Measurements from ENCODE around the gene KMT5C. TPM values are rescaled to one million over a fixed set of nuclear protein-coding genes. Genes with fewer than 3 reads are reported as not detected.

KMT5C gene
- total RNA-seq, 4 donors from 2014 or later = 12.4 to 65.6 (median 15.9) TPM

- H3K27me3 ChIP-seq = peaks cover 17 to 20% of the 10 kb centered on the region in 2 donors
- no peaks in the 10 kb centered on the region for H3K36me3 ChIP-seq
- no peak overlapping the region for H3K4me3 ChIP-seq
- no peaks in the 10 kb centered on the region for H3K9me3 ChIP-seq
- H3K27ac ChIP-seq = no peak overlapping the region
- no peak for DNase-seq
- H3K4me1 ChIP-seq = peaks cover 0 to 14% of the 10 kb centered on the region in 2 donors
- intact Hi-C loops (cut with DNase I; ENCODE audit: low total_unique reads) = no loop called here
- TF ChIP-seq, protein P1, sequence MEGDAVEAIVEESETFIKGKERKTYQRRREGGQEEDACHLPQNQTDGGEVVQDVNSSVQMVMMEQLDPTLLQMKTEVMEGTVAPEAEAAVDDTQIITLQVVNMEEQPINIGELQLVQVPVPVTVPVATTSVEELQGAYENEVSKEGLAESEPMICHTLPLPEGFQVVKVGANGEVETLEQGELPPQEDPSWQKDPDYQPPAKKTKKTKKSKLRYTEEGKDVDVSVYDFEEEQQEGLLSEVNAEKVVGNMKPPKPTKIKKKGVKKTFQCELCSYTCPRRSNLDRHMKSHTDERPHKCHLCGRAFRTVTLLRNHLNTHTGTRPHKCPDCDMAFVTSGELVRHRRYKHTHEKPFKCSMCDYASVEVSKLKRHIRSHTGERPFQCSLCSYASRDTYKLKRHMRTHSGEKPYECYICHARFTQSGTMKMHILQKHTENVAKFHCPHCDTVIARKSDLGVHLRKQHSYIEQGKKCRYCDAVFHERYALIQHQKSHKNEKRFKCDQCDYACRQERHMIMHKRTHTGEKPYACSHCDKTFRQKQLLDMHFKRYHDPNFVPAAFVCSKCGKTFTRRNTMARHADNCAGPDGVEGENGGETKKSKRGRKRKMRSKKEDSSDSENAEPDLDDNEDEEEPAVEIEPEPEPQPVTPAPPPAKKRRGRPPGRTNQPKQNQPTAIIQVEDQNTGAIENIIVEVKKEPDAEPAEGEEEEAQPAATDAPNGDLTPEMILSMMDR (IDR thresholded peaks at IDR 0.05) = no peak
- no peak for TF ChIP-seq POLR2A (IDR thresholded peaks at IDR 0.05)
Observed at GRCh38 chr19:55368106-55368505, 28.4 kb downstream of the KMT5C start.

GRCh38 chr19:55368701-55369563 is 29.3 kb downstream of the KMT5C start:
- Histone ChIP-seq H3K27ac (no peak overlapping the region), H3K4me3 (no peak overlapping the region), H3K4me1 (peaks cover 0 to 14% of the 10 kb centered on the region in 2 donors), H3K9me3 (no peaks in the 10 kb centered on the region), H3K27me3 (peaks cover 17 to 20% of the 10 kb centered on the region in 2 donors), H3K36me3 (no peaks in the 10 kb centered on the region)
- TF ChIP-seq, protein P1 (IDR thresholded peaks at IDR 0.05) = no peak
- no peak for TF ChIP-seq POLR2A (IDR thresholded peaks at IDR 0.05)
- intact Hi-C loops (cut with DNase I; ENCODE audit: low total_unique reads) = no loop called here
- no peak for DNase-seq

- H3K27ac ChIP-seq = no peak overlapping the region
- peaks cover 17 to 20% of the 10 kb centered on the region in 2 donors for H3K27me3 ChIP-seq
- peaks cover 0 to 14% of the 10 kb centered on the region in 2 donors for H3K4me1 ChIP-seq
- no peak for TF ChIP-seq POLR2A (IDR thresholded peaks at IDR 0.05)
- TF ChIP-seq, protein P1 (IDR thresholded peaks at IDR 0.05) = no peak
- H3K9me3 ChIP-seq = no peaks in the 10 kb centered on the region
- no peaks in the 10 kb centered on the region for H3K36me3 ChIP-seq
- intact Hi-C loops (cut with DNase I; ENCODE audit: low total_unique reads) = no loop called here
- H3K4me3 ChIP-seq = no peak overlapping the region
- no peak for DNase-seq
Observed at GRCh38 chr19:55369653-55370304, 30.1 kb downstream of the KMT5C start.

DNA sequence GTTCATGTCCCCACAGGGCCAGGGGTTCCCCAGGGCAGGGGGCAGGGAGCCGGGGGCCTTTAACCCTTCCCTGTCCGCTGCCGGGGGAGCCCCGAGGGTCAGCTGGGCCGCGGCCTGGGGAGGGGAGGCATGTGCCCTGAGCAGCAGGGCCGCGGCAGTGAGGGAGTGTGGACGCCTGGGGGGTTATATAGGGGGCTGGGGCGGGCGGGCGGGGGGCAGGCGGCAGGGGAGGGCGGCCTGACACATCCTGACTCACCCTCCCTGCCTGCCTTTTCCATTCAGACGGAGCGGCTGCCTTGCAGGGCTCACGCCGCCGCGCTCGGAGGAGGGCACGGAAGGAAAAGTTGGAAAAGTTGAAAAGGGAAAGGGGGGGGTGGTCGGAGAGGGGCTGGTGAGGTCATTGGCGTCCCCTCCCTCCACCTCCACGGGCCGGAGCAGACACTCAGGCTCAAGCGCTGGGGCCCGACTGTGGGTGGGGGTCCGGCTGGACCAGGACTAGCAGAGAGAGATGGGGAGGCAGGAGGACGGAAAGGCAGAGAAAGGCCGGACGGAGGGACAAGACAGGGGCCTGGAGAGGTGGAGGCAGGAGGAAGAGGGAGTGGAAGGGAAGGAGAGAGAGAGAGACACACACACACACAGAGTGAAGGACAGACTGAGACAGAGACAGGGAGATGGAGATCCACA is 30.8 kb downstream of the KMT5C start, which contains the start of gene IL11:
Gene IL11 (minus strand): TSS at position 159 of the 684 bp plus-strand sequence. CDS start 153 bp downstream, at position 6.
- H3K27me3 ChIP-seq = peaks cover 17 to 22% of the 10 kb centered on the region in 2 donors
- H3K4me1 ChIP-seq = peaks cover 0 to 14% of the 10 kb centered on the region in 2 donors
- H3K9me3 ChIP-seq = no peaks in the 10 kb centered on the region
- DNase-seq = no peak
- intact Hi-C loops (cut with DNase I; ENCODE audit: low total_unique reads) = no loop called here
- H3K27ac ChIP-seq = no peak within 1 kb of the TSS
- no peak within 1 kb of the TSS for H3K4me3 ChIP-seq
- no peaks in the 10 kb centered on the region for H3K36me3 ChIP-seq
- no peak for TF ChIP-seq POLR2A (IDR thresholded peaks at IDR 0.05)
- TF ChIP-seq, protein P1 (IDR thresholded peaks at IDR 0.05) = no peak
